Measurements from ENCODE around the gene GPR75.

GPR75 gene

GRCh38 chr2:53818854-53819435 is 40.8 kb downstream of the GPR75 start:
- Histone ChIP-seq H3K4me1 (ENCODE audit: insufficient read depth, poor library complexity, severe bottlenecking) (no peaks in the 10 kb centered on the region), H3K9me3 (ENCODE audit: severe bottlenecking) (no peaks in the 10 kb centered on the region), H3K4me3 (ENCODE audit: severe bottlenecking) (no peak overlapping the region), H3K36me3 (ENCODE audit: low read depth) (peaks cover 36% of the 10 kb centered on the region), H3K27ac (ENCODE audit: poor library complexity, severe bottlenecking) (no peak overlapping the region), H3K27me3 (ENCODE audit: insufficient read depth, poor library complexity, severe bottlenecking) (no peaks in the 10 kb centered on the region)
- ATAC-seq (ENCODE audit: low read depth): no peak
- DNase-seq (ENCODE audit: low spot score): no peak
- TF ChIP-seq, protein P1, sequence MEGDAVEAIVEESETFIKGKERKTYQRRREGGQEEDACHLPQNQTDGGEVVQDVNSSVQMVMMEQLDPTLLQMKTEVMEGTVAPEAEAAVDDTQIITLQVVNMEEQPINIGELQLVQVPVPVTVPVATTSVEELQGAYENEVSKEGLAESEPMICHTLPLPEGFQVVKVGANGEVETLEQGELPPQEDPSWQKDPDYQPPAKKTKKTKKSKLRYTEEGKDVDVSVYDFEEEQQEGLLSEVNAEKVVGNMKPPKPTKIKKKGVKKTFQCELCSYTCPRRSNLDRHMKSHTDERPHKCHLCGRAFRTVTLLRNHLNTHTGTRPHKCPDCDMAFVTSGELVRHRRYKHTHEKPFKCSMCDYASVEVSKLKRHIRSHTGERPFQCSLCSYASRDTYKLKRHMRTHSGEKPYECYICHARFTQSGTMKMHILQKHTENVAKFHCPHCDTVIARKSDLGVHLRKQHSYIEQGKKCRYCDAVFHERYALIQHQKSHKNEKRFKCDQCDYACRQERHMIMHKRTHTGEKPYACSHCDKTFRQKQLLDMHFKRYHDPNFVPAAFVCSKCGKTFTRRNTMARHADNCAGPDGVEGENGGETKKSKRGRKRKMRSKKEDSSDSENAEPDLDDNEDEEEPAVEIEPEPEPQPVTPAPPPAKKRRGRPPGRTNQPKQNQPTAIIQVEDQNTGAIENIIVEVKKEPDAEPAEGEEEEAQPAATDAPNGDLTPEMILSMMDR (IDR thresholded peaks at IDR 0.05; ENCODE audit: poor library complexity, severe bottlenecking): no peak

DNA sequence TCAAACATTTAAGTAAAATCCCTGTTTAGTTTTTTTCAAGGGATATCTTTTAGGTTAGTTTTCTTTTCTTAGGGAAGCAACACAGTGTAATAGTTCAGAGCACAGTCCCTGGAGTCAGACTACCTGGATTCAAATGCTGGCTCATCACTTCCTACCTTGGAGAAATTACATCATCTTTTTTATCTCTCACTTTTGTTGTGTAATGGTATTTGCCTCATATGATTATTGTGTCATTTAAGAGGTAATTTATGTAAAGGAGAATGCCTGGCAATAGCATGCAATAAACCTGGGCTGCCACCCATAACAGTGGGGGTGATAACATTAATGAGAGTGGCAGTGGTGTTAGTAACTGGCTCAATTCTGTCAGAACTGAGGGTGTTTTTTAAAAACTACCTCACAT is 46.6 kb downstream of the GPR75 start:
- TF ChIP-seq, protein P1 (IDR thresholded peaks at IDR 0.05; ENCODE audit: poor library complexity, severe bottlenecking): no peak
- Histone ChIP-seq H3K27me3 (ENCODE audit: insufficient read depth, poor library complexity, severe bottlenecking) (no peaks in the 10 kb centered on the region), H3K4me3 (ENCODE audit: severe bottlenecking) (no peak overlapping the region), H3K4me1 (ENCODE audit: insufficient read depth, poor library complexity, severe bottlenecking) (no peaks in the 10 kb centered on the region), H3K36me3 (ENCODE audit: low read depth) (peaks cover 86% of the 10 kb centered on the region), H3K27ac (ENCODE audit: poor library complexity, severe bottlenecking) (no peak overlapping the region), H3K9me3 (ENCODE audit: severe bottlenecking) (no peaks in the 10 kb centered on the region)
- ATAC-seq (ENCODE audit: low read depth) (peak; percentile 36; the same call in 1 of the 3 replicates), DNase-seq (ENCODE audit: low spot score) (no peak)

DNA sequence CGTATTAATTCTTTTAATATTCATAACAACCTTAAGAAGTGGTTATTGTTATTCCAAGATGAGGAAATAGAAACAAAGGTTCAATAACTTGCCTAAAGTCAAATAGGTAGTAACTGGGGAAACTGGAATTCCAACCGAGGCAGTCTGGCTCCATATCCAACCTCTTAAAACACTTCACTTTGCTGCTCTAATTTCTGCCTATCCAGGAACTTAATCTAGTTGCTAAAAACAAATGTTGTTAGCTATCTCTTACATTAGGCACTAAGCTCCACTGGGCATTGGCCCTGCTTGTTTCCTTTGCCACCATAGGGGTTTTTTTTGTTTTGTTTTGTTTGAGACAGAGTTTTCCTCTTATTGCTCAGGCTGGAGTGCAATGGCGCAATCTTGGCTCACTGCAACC is 48.2 kb downstream of the GPR75 start:
- H3K36me3 ChIP-seq (ENCODE audit: low read depth): peaks cover 91% of the 10 kb centered on the region
- ATAC-seq (ENCODE audit: low read depth) (no peak), DNase-seq (ENCODE audit: low spot score) (no peak)
- no peaks in the 10 kb centered on the region for H3K4me1 ChIP-seq (ENCODE audit: insufficient read depth, poor library complexity, severe bottlenecking)
- TF ChIP-seq, protein P1 (IDR thresholded peaks at IDR 0.05; ENCODE audit: poor library complexity, severe bottlenecking): no peak
- H3K27me3 ChIP-seq (ENCODE audit: insufficient read depth, poor library complexity, severe bottlenecking): no peaks in the 10 kb centered on the region
- H3K9me3 ChIP-seq (ENCODE audit: severe bottlenecking): no peaks in the 10 kb centered on the region
- no peak overlapping the region for H3K27ac ChIP-seq (ENCODE audit: poor library complexity, severe bottlenecking)
- no peak overlapping the region for H3K4me3 ChIP-seq (ENCODE audit: severe bottlenecking)

All from RWPE2 (cell line).